ENCODE data around the gene ACOX3.

DNA sequence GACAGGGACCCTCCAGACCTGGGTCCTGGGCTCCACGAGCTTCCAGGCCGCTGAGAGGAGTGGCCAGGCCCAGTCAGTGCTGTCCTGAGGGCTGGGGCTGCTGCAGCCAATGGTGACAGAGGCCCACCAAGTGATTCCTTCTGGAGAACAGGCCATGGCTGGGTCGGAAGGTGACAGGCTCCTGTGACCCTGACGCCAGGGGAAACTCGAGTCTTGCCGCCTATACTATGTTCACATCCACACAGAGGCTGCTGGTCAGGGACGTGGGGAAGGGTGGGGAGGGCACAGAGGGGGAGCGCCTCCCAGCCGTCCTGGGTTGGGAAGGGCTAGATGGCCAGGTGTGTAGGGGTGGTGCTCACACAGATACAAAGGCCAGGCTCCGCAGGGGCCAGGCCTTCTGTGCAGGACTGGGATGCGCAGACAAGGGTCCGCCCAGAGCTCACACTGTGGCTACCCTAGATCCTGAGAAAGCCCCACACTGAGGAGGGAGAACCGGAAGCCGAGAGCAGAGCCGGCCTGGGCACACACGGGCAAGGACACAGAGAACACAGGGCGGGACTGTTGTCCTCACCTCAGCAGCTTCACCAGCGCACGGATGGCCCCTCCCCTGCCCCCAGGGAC, 89.6 kb downstream of the ACOX3 start:
- TF ChIP-seq NR1H2 (CRISPR knock-in tag; IDR thresholded peaks at IDR 0.05) (no peak), SRSF1 (IDR thresholded peaks at IDR 0.05; ENCODE audit: low read depth, low read length) (no peak), ZNF263 (CRISPR knock-in tag; IDR thresholded peaks at IDR 0.05; ENCODE audit: borderline replicate concordance) (no peak), JUND (IDR thresholded peaks at IDR 0.05; ENCODE audit: borderline replicate concordance, low read depth, low read length) (no peak), JUND (tag; IDR thresholded peaks at IDR 0.05; ENCODE audit: borderline replicate concordance, low read depth, low read length) (no peak), SRSF9 (IDR thresholded peaks at IDR 0.05; ENCODE audit: borderline replicate concordance, low read depth, low read length) (no peak), ZNF133 (CRISPR knock-in tag; IDR thresholded peaks at IDR 0.05) (no peak), PCBP1 (IDR thresholded peaks at IDR 0.05; ENCODE audit: low read depth, low read length, poor library complexity, severe bottlenecking) (no peak), ZNF785 (CRISPR knock-in tag; IDR thresholded peaks at IDR 0.05) (no peak), RAD21 (CRISPR knock-in tag; conservative IDR thresholded peaks at IDR 0.05 in 1 of 2, IDR thresholded peaks at IDR 0.05 in 1 of 2) (no peak)
- TF ChIP-seq, protein P1, sequence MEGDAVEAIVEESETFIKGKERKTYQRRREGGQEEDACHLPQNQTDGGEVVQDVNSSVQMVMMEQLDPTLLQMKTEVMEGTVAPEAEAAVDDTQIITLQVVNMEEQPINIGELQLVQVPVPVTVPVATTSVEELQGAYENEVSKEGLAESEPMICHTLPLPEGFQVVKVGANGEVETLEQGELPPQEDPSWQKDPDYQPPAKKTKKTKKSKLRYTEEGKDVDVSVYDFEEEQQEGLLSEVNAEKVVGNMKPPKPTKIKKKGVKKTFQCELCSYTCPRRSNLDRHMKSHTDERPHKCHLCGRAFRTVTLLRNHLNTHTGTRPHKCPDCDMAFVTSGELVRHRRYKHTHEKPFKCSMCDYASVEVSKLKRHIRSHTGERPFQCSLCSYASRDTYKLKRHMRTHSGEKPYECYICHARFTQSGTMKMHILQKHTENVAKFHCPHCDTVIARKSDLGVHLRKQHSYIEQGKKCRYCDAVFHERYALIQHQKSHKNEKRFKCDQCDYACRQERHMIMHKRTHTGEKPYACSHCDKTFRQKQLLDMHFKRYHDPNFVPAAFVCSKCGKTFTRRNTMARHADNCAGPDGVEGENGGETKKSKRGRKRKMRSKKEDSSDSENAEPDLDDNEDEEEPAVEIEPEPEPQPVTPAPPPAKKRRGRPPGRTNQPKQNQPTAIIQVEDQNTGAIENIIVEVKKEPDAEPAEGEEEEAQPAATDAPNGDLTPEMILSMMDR (IDR thresholded peaks at IDR 0.05 in 2 of 3, conservative IDR thresholded peaks at IDR 0.05 in 1 of 3; ENCODE audit: insufficient read depth in 2 of 3, low read depth in 1 of 3, low read length in 3 of 3) = no peak

All from K562 (cell line).